ENCODE data around the gene C2CD4D.

C2CD4D gene

GRCh38 chr1:151833172-151833900 is 6.3 kb downstream of the C2CD4D start:
- TF ChIP-seq CTCF (IDR thresholded peaks at IDR 0.05; ENCODE audit: low read length, missing control alignments), result no peak
- no peak for DNase-seq (ENCODE audit: low read depth)
- no peak overlapping the region for H3K4me3 ChIP-seq (replicated peaks; ENCODE audit: low read depth, low read length)

DNA sequence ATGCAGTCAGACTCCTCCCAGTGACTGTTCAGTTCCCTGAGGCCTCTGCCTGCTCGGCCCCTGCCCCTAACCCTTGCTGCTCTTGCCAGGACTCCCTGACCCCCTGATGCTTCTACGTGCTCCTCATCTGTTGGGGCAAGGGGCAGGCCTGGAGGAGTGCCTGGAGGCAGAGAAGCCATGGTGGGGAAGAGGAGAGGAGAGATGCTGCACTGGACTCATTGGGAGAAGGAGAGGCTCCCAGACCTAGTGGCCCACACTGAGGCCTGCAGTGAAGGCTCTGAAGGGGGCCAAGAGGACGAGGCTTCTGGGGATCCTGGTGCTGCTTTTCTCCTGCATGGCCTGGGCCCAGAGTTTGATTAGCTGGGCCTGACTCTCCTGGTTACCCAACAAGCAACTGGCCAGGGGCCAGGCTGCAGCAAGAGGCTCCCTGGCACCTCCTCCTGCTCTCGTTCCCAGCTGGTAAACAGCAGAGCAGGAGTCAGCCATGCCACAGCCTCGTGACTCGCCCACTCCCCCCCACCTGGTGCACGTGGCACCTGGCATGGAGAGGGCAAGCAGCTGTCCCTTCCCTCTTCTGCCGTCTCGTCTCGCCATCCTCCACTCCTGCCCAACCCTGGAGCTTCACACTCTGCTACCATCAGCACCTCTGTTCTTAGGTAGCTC is 7.2 kb downstream of the C2CD4D start:
- DNase-seq (ENCODE audit: low read depth), result peak; percentile 69
- no peak for TF ChIP-seq CTCF (IDR thresholded peaks at IDR 0.05; ENCODE audit: low read length, missing control alignments)
- H3K4me3 ChIP-seq (replicated peaks; ENCODE audit: low read depth, low read length), result no peak overlapping the region

DNA sequence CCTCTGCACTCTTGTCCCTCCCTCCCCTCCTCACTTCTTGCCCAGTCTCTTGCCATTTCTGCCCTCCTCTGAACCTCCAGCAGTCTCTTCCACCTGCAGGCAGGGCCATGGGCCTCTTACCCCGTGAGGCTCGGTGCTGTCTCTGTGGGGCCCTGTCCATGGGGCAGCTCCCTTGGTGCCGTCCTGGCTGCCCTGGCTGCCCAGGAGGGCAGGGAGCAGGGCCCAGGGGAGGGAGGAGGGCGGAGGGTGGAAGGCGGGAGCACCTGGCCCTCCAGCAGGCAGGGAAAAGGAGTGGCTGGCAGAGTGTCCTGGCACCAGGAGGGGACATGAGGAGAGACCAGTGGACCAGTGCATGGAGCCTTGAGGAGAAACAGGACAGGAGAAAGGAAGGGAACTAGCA is 8.0 kb downstream of the C2CD4D start, which contains the start of gene RORC:
RORC (minus strand) TSS at position 198 of the 400 bp plus-strand sequence; CDS start at position 160, 38 bp downstream.
- no peak for TF ChIP-seq CTCF (IDR thresholded peaks at IDR 0.05; ENCODE audit: low read length, missing control alignments)
- DNase-seq (ENCODE audit: low read depth), result no peak
- no peak within 1 kb of the TSS for H3K4me3 ChIP-seq (replicated peaks; ENCODE audit: low read depth, low read length)

DNA sequence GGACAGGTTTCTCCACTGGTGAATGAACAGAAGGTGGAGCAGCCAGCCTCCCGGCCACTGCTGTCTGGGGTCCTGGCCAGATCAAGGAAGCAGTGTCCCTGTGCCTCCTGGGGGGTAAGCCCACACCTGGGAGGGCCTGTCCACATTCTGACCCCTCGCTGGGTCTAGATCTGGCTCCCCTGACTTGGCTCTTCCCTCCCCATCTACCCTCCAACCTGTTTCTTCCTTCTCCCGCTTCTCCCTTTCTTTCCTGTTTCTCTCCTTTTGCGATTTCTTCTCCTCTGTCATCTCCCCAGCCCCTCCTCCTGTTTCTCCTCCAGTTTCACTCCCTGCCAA is 8.4 kb downstream of the C2CD4D start:
- no peak overlapping the region for H3K4me3 ChIP-seq (replicated peaks; ENCODE audit: low read depth, low read length)
- TF ChIP-seq CTCF (IDR thresholded peaks at IDR 0.05; ENCODE audit: low read length, missing control alignments), result no peak
- DNase-seq (ENCODE audit: low read depth), result no peak

GRCh38 chr1:151830055-151830454 is 9.6 kb downstream of the C2CD4D start:
- no peak for DNase-seq (ENCODE audit: low read depth)
- TF ChIP-seq CTCF (IDR thresholded peaks at IDR 0.05; ENCODE audit: low read length, missing control alignments), result no peak
- H3K4me3 ChIP-seq (replicated peaks; ENCODE audit: low read depth, low read length), result no peak overlapping the region

- H3K4me3 ChIP-seq (replicated peaks; ENCODE audit: low read depth, low read length), result no peak overlapping the region
- no peak for DNase-seq (ENCODE audit: low read depth)
- TF ChIP-seq CTCF (IDR thresholded peaks at IDR 0.05; ENCODE audit: low read length, missing control alignments), result no peak
Observed at GRCh38 chr1:151829352-151830046, 10.1 kb downstream of the C2CD4D start.
